HL-60 (cell line): ENCODE data around the gene DLK2.

Source experiments
- DNase-seq, 2 experiments: peaks; one replicate each; pipeline ENCODE4 v3.0.0-alpha.2; 2010 to 2020; ENCODE audit warnings: low read depth in 1 of 2, low spot score in 1 of 2
- H3K27ac ChIP-seq: fragments of 250-450 bp; sonication (Bioruptor Pico); replicated peaks from 2 replicates; pipeline ENCODE4 v1.5.1; 2020; ENCODE audit warnings: mild to moderate bottlenecking, moderate library complexity
- H3K27me3 ChIP-seq: fragments of 250-450 bp; sonication (Bioruptor Pico); 2 replicates; pipeline ENCODE4 v1.5.1; 2021; ENCODE audit warnings: mild to moderate bottlenecking, moderate library complexity; ENCODE audit not compliant: insufficient read depth, poor library complexity, severe bottlenecking
- H3K4me3 ChIP-seq: replicated peaks from 2 replicates; pipeline ENCODE4 v1.5.1; 2011; ENCODE audit warnings: mild to moderate bottlenecking, control low read depth, low read length; ENCODE audit not compliant: insufficient read depth
- GABPA ChIP-seq: IDR thresholded peaks from 2 replicates; pipeline ENCODE4 v1.6.1; 2012; ENCODE audit warnings: low read depth
- POLR2AphosphoS5 ChIP-seq: IDR thresholded peaks from 2 replicates; pipeline ENCODE4 v1.6.1; 2012; ENCODE audit warnings: low read depth
- SPI1 ChIP-seq: IDR thresholded peaks from 2 replicates; pipeline ENCODE4 v1.6.1; 2012; ENCODE audit warnings: low read depth, mild to moderate bottlenecking, borderline replicate concordance
- TF ChIP-seq, protein P1 (sequence below): IDR thresholded peaks from 2 replicates; pipeline ENCODE4 v1.6.1; 2012; ENCODE audit warnings: low read depth; ENCODE audit not compliant: insufficient replicate concordance
- TF ChIP-seq, protein P2 (sequence below): IDR thresholded peaks from one replicate; pipeline ENCODE4 v1.5.1; 2011; ENCODE audit warnings: low read length, control low read depth, inconsistent platforms; ENCODE audit not compliant: insufficient read depth

DLK2 gene

DNA sequence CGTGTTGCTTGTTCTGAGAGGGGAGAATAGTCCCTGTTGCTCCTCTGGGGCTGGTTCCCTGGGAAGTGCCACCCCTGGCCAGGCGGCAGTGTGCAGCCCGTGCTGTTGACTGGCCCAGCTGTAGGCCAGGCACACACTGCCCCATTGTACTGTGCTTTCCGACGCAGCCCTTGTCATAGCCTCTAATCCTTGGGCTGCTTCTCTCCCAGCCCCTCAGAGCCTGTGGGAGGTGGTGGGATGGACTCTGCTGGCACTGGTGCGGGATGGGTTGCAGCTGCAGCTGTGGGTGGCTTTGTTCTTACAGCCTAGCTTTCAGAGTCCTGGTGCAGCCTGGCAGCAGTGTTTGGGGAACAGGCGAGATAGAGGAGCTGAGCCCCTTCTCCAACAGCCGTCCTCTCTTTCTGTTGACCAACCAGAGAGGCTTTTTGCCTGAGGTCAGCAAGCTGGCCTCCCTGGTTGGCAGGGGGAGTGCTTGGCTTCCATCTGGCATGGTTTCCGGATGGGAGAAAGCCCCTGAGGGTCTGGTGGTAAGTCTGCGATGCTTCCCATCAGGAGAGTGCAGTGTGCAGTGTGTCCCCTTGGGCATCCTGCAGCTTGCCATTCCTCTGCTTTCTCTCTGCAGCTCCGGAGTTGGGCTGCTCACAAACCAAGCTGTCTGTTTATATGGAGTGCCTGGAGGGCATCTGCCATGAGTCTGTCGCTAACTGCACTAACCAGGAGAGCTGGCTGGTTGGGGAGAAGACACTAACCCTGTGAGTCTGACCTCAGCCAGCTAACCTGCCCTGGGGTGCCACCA is 34.1 kb upstream of the DLK2 start:
- no peak for DNase-seq
- Histone ChIP-seq H3K4me3 (no peak overlapping the region), H3K27me3 (no peaks in the 10 kb centered on the region), H3K27ac (no peak overlapping the region)
- TF ChIP-seq, protein P1, sequence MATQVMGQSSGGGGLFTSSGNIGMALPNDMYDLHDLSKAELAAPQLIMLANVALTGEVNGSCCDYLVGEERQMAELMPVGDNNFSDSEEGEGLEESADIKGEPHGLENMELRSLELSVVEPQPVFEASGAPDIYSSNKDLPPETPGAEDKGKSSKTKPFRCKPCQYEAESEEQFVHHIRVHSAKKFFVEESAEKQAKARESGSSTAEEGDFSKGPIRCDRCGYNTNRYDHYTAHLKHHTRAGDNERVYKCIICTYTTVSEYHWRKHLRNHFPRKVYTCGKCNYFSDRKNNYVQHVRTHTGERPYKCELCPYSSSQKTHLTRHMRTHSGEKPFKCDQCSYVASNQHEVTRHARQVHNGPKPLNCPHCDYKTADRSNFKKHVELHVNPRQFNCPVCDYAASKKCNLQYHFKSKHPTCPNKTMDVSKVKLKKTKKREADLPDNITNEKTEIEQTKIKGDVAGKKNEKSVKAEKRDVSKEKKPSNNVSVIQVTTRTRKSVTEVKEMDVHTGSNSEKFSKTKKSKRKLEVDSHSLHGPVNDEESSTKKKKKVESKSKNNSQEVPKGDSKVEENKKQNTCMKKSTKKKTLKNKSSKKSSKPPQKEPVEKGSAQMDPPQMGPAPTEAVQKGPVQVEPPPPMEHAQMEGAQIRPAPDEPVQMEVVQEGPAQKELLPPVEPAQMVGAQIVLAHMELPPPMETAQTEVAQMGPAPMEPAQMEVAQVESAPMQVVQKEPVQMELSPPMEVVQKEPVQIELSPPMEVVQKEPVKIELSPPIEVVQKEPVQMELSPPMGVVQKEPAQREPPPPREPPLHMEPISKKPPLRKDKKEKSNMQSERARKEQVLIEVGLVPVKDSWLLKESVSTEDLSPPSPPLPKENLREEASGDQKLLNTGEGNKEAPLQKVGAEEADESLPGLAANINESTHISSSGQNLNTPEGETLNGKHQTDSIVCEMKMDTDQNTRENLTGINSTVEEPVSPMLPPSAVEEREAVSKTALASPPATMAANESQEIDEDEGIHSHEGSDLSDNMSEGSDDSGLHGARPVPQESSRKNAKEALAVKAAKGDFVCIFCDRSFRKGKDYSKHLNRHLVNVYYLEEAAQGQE, result no peak
- TF ChIP-seq, protein P2, sequence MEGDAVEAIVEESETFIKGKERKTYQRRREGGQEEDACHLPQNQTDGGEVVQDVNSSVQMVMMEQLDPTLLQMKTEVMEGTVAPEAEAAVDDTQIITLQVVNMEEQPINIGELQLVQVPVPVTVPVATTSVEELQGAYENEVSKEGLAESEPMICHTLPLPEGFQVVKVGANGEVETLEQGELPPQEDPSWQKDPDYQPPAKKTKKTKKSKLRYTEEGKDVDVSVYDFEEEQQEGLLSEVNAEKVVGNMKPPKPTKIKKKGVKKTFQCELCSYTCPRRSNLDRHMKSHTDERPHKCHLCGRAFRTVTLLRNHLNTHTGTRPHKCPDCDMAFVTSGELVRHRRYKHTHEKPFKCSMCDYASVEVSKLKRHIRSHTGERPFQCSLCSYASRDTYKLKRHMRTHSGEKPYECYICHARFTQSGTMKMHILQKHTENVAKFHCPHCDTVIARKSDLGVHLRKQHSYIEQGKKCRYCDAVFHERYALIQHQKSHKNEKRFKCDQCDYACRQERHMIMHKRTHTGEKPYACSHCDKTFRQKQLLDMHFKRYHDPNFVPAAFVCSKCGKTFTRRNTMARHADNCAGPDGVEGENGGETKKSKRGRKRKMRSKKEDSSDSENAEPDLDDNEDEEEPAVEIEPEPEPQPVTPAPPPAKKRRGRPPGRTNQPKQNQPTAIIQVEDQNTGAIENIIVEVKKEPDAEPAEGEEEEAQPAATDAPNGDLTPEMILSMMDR, result no peak
- TF ChIP-seq GABPA, result no peak
- no peak for TF ChIP-seq SPI1
- TF ChIP-seq POLR2AphosphoS5, result no peak

DNA sequence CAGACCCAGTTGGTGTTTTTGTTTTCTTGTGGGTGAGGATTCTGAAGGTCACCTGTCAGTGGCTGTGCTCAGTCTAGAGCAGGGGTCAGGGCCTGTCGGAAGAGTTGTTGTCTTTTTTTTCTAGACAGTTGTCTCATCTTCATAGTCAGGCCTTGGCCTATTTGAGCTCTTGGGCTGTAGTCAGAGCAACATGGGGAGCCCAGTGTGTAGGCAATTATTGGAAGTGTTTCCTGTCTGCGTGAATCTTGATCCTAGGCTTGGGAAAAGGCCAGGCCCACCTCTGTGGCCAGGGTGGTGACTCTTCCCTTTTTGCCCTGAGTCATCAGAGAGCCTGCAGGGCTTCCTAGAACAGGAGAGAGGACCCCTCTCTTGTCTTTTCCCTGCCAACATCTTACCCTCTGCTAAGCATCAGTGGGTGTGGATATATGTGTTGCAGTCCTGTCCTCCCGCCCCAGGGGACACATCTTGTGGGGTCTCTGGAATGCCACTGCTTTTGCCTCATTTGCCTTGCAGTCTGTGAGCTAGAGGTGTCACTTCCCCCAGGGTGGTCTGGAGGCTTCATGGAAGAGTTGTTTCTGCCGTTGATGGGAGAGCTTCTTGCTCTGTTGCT is 33.4 kb upstream of the DLK2 start:
- no peak for DNase-seq
- H3K27me3 ChIP-seq, result no peaks in the 10 kb centered on the region
- no peak overlapping the region for H3K4me3 ChIP-seq
- TF ChIP-seq SPI1, result no peak
- TF ChIP-seq GABPA, result no peak
- TF ChIP-seq, protein P1, result no peak
- TF ChIP-seq, protein P2, result no peak
- TF ChIP-seq POLR2AphosphoS5, result no peak
- H3K27ac ChIP-seq, result no peak overlapping the region

DNA sequence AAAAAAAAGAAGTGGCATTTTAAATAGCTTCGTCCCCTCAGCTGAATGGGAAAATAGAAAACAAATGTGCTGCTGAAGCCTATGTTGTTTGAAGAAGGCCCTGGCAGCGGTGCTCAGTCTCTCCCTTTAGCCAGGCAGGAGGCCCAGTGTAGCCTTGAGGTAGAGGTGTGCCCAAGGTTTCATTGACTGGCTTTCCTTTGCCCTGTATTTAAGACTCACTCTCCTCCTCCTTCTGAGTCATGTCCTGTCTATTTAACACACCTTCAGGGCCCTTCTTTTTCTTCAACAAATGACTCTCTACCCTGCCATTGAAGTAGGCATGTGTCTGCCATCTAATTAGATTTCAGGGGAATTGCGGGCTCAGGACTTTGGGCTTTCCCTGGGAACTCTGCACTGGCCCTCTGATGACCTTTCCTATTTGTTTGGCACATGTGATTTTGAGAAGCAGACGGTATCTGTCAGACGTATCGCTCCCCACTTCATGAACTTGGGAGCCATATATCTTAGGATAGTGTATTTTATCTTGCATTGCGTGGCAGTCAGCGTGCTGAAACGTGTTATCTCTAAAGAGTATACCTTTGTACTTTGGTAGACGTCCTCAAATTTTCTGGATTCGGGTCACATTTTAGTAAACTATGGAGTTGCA is 26.4 kb upstream of the DLK2 start:
- DNase-seq, result no peak
- Histone ChIP-seq H3K27ac (no peak overlapping the region), H3K27me3 (no peaks in the 10 kb centered on the region), H3K4me3 (no peak overlapping the region)
- TF ChIP-seq, protein P1, result no peak
- no peak for TF ChIP-seq SPI1
- TF ChIP-seq POLR2AphosphoS5, result no peak
- TF ChIP-seq, protein P2, result no peak
- no peak for TF ChIP-seq GABPA
